ENCODE results near the gene DNASE1L2.
A peak's percentile ranks its signal among the peaks of the same experiment; 100 is the strongest.

Gene DNASE1L2

DNA sequence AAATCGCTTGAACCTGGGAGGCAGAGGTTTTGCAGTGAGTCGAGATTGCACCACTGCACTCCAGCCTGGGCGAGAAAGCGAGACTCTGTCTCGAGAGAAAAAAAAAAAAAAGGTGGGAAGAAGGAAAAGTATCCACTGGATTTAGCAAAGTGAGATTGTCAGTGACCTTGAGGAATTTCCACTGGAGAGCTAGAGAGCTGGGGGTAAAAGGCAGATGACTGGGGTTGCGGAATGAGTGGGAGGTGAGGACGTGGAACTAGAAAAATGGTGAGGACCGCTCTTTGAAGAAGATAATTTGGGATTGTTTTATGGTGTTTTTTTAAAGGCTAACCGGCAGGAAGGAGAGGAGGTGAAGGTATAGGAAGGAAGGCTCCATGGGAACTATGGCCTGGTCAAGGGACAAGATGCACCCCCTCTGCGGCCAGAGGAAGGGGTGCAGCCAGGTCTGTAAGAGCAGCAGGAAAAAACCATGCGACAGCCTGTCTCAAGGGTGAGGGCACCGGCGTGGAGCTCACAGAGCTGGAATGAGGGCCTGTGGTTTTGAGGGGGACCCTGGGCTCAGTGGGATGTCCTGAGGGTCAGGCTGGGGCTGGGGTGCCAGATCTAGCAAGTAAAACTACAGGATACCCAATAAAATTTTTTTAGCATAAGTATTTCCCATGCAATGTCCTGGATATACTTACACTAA, 31.7 kb upstream of the DNASE1L2 start:
- DNase-seq, result no peak

- peak; percentile 92 for DNase-seq
Measured at GRCh38 chr16:2205104-2205966, 30.9 kb upstream of the DNASE1L2 start, which contains the start of gene MLST8. Gene MLST8, plus strand, starts transcription at chr16:2205454. Its CDS starts 632 bp downstream, at chr16:2206086.

DNA sequence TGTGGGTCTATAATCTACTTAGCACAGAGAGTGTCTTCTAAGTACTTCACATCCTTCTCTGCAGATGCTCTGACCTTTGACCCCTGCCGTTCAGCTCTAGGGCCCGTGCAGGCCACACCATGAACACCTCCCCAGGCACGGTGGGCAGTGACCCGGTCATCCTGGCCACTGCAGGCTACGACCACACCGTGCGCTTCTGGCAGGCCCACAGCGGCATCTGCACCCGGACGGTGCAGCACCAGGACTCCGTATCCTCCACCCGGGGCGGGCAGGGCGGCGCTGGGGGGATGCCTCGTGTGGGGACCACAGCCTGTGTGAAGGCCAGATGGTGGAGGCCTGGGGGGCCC, 30.3 kb upstream of the DNASE1L2 start:
- DNase-seq, result no peak

DNA sequence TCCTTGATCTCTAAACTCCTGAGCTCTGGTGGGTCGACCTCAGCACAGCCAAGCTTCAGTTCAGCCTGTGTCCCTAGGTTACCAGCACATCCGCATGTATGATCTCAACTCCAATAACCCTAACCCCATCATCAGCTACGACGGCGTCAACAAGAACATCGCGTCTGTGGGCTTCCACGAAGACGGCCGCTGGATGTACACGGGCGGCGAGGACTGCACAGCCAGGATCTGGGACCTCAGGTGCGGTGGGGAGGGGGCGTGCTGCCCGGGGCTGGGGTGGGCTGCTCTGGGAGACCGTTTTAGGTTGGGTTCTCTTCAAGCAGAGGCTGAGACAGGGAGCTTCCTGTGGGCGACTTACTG, 29.8 kb upstream of the DNASE1L2 start:
- no peak for DNase-seq

DNA sequence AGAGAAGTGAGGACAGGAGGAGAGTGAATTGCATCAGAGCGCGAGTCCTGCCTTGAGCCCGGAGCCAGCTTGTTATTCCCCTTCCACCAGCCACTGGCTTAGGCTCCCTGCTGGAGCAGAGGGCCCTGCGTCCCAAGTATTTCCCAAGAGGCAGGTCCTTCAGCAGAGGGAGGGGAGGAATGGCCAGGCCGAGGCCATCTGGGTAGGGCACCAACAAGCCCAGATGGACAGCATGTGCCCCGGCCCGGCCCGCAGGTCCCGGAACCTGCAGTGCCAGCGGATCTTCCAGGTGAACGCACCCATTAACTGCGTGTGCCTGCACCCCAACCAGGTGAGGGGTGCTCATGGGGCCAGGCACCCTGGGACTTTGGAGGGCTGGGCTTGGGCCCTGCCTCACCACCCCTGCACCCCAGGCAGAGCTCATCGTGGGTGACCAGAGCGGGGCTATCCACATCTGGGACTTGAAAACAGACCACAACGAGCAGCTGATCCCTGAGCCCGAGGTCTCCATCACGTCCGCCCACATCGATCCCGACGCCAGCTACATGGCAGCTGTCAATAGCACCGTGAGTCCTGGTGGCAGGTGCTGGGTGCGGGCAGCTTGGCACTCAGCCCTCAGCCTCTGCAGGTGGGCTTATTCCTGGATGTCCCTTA, 29.3 kb upstream of the DNASE1L2 start:
- no peak for DNase-seq

DNA sequence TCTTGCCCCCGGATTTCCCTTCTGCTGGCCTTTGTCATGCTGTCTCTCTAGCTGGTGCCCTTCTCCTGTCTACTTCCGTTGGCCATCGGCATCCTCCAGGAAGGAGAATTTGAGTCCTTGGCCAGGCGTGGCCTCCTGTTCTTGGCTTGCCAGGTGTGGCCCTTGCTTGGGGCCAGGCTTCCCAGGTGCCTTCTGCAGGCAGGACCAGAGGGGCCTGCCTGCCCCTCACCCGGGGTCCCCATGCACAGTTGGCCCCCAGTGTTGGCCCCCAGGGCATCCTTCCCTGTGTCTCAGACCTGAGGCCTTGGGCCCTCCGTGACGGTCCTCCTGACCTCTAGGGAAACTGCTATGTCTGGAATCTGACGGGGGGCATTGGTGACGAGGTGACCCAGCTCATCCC, 28.4 kb upstream of the DNASE1L2 start:
- DNase-seq, result no peak

- no peak for DNase-seq
Measured at GRCh38 chr16:2208308-2208707, 27.9 kb upstream of the DNASE1L2 start.

GRCh38 chr16:2208772-2209171, 27.5 kb upstream of the DNASE1L2 start:
- DNase-seq, result no peak

DNA sequence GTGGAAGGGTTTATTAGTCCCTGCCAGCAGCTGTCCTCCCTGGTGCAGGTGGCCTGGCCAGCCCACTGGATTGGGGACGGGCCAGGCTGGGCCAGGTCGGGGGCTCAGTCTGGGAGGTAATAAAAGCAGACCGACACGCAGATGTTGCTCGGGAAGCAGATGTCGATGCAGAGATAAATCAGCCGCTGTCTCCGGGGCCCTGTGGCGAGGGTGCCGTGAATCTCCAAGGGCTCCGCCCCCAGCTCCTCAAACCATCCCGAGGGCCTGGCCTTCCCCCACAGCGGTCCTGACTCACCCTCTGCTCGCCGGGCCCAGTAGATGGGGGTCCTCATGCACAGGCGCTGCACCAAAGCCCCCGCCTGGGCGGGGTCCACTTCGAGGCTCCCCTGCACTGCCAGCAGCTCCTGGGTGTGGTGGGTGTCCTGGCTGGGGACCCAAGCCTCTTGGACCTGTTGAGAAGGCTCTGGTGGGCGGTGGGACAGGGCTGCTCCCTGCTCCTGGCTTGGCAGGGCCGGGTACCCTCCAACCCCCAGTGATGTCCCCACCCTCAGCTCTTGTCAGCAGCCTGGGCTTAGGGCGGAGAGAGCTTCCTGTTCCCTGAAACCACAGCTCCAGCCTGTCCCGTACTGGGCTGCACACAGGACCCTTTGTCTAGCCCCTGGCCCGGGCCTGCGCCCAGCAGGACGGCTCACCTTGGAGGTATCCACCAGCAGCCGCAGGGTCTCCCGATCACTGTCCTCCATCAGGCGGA, 26.8 kb upstream of the DNASE1L2 start:
- DNase-seq, result no peak

- DNase-seq, result no peak
Measured at GRCh38 chr16:2210009-2210332, 26.3 kb upstream of the DNASE1L2 start.

- DNase-seq, result no peak
Measured at GRCh38 chr16:2210386-2211365, 25.6 kb upstream of the DNASE1L2 start, which contains the start of gene BRICD5. Gene BRICD5, minus strand, starts transcription at chr16:2210863. Its CDS starts 30 bp downstream, at chr16:2210833.

DNA sequence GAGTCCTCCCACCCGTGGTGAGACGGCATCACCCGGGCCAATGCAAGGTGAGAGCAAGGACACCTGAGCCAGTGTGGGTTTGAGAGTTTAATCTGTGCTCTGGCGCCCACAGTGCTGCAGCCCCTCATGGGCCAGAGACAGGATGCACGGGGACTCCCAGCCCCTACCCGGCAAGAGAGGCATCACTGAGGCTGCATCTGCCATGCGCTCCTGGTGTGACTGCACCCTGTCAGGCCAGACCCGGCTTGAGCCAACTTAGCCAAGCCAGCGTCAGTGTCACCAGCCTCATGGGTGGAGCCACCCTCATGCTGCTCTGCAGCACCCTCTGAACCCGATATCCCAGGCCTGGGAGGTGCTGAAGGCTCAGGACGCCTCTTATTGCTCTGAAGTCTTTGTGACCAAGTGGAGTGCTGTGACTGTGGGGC, 24.3 kb upstream of the DNASE1L2 start:
- no peak for DNase-seq

- no peak for DNase-seq
Measured at GRCh38 chr16:2212362-2213324, 23.6 kb upstream of the DNASE1L2 start.

GRCh38 chr16:2213817-2214718, 22.2 kb upstream of the DNASE1L2 start:
- DNase-seq, result no peak

DNA sequence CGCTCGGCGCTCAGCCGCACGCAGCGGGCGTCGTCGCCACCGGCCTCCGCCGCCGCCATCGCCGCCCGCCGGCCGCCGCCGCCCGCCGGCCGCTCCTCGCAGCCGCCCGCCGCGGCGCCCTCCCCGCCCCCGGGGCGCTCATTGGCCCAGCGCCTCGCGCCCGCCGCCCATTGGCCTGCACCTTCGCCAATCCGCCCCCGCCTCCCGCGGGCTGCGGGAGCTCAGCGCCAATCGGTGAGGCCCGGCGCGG, 21.6 kb upstream of the DNASE1L2 start, which contains the start of gene PGP:
TSS of gene PGP (minus strand) at position 122 of the 250 bp plus-strand sequence. CDS start at position 59, 63 bp downstream.
- DNase-seq, result no peak

DNA sequence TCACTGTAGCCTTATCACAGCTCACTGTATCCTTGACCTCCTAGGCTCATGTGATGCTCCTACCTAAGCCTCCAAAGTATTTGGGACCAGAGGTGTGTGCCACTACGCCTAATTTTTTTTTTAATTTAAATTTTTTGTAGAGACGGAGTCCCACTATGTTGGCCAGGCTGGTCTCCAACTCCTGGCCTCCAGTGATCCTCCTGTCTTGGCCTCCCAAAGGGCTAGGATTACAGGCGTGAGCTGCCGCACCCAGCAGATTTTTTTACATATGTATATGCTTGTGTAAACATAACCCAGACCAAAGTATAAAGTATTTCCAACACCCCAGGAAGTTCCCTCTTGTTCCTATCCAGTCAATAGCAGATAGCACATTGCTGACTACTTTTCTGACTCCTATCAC, 19.9 kb upstream of the DNASE1L2 start:
- no peak for DNase-seq

DNA sequence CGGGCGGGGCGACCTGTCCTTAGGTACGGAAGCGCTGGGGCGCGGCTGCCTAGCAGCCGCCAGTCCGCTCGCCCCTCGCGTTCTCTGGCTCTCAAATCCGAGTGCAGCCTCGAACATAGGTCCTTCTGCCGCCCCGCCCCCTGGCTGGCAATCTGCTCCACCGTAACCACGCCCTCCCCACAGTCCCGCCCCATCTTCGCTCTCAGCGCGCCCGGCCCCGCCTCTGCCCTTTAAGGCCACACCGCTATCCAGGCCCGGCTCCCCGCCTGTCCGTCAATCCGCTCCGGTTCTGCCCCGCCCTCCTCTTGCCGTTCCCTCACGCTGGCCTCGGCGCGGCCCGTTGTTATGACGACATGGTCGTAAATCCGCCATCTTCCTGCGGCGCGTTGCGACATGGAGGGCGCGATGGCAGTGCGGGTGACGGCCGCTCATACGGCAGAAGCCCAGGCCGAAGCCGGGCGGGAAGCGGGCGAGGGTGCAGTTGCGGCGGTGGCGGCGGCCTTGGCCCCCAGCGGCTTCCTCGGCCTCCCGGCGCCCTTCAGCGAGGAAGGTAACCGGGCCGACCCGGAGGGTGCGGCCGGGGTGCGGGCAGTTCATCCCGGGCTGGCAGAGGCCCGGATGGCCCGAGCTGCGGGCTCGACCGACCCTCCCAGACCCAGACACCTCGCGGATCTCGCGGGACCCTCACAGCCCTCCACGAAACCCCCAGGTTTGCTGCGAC, 12.9 kb upstream of the DNASE1L2 start, which contains the start of gene E4F1:
TSS of gene E4F1 (plus strand) at position 371 of the 721 bp plus-strand sequence. CDS start at position 394, 23 bp downstream.
- DNase-seq, result peak; percentile 96

GRCh38 chr16:2223942-2224486, 12.2 kb upstream of the DNASE1L2 start:
- no peak for DNase-seq

All from GOT3 (cell line).